ENCODE results near the gene FLNB. TPM values are rescaled to one million over a fixed set of nuclear protein-coding genes. Genes with fewer than 3 reads are reported as not detected.

The FLNB gene
- total RNA-seq, 4 donors from 2014 or later = 61.9 to 114 (median 89.9) TPM

- Histone ChIP-seq H3K4me3 (no peak overlapping the region), H3K27ac (replicated peaks in 1 of 4) (peak overlapping the region; percentile 69 to 82 (median 80)), H3K4me1 (peaks cover 45 to 72% (median 67%) of the 10 kb centered on the region in 4 donors), H3K27me3 (no peaks in the 10 kb centered on the region), H3K9me3 (no peaks in the 10 kb centered on the region), H3K36me3 (peaks cover 12 to 70% (median 50%) of the 10 kb centered on the region in 4 donors)
- TF ChIP-seq POLR2A (IDR thresholded peaks at IDR 0.05; ENCODE audit: low read depth) = no peak
- no peak for TF ChIP-seq CTCF (IDR thresholded peaks at IDR 0.05)
- peak in 1 of 2 donors; percentile 17 for TF ChIP-seq POLR2AphosphoS5 (IDR thresholded peaks at IDR 0.05)
- no peak for TF ChIP-seq EP300 (IDR thresholded peaks at IDR 0.05)
- 45% methylated on average over 15 of the region's 16 CpGs for WGBS
- no peak for DNase-seq (ENCODE audit: extremely low spot score)
- intact Hi-C loops (cut with DNase I) = loop anchor here (5.0 kb wide), 1 partner anchor 153 kb away; no protein-coding TSS in a partner anchor
Measured at GRCh38 chr3:58164906-58165821, 156.9 kb downstream of the FLNB start.

- DNase-seq (ENCODE audit: extremely low spot score) = no peak
- 84% methylated on average over 12 of the region's 16 CpGs for WGBS
- Histone ChIP-seq H3K4me1 (peaks cover 38 to 69% (median 53%) of the 10 kb centered on the region in 4 donors), H3K4me3 (no peak overlapping the region), H3K27ac (replicated peaks in 1 of 4) (peak overlapping the region; percentile 29 to 82 (median 73)), H3K27me3 (no peaks in the 10 kb centered on the region), H3K36me3 (peaks cover 15 to 81% (median 55%) of the 10 kb centered on the region in 4 donors), H3K9me3 (no peaks in the 10 kb centered on the region)
- TF ChIP-seq POLR2AphosphoS5 (IDR thresholded peaks at IDR 0.05) = peak in 1 of 2 donors; percentile 52
- no peak for TF ChIP-seq EP300 (IDR thresholded peaks at IDR 0.05)
- peak; percentile 76 to 96 (median 87) for TF ChIP-seq CTCF (IDR thresholded peaks at IDR 0.05)
- no peak for TF ChIP-seq POLR2A (IDR thresholded peaks at IDR 0.05; ENCODE audit: low read depth)
- intact Hi-C loops (cut with DNase I) = no loop called here
Measured at GRCh38 chr3:58167431-58168351, 159.5 kb downstream of the FLNB start.

- H3K36me3 ChIP-seq = peaks cover 15 to 73% (median 52%) of the 10 kb centered on the region in 4 donors
- TF ChIP-seq POLR2AphosphoS5 (IDR thresholded peaks at IDR 0.05) (no peak), POLR2A (IDR thresholded peaks at IDR 0.05; ENCODE audit: low read depth) (no peak), CTCF (IDR thresholded peaks at IDR 0.05) (no peak), EP300 (IDR thresholded peaks at IDR 0.05) (no peak)
- no peaks in the 10 kb centered on the region for H3K27me3 ChIP-seq
- WGBS = 76% methylated on average over 7 of the region's 7 CpGs
- H3K27ac ChIP-seq (replicated peaks in 1 of 4) = peak overlapping the region; percentile 29 to 82 (median 73)
- no peak overlapping the region for H3K4me3 ChIP-seq
- peaks cover 38 to 65% (median 49%) of the 10 kb centered on the region in 4 donors for H3K4me1 ChIP-seq
- no peak for DNase-seq (ENCODE audit: extremely low spot score)
- intact Hi-C loops (cut with DNase I) = no loop called here
- no peaks in the 10 kb centered on the region for H3K9me3 ChIP-seq
Measured at GRCh38 chr3:58168498-58168897, 160.3 kb downstream of the FLNB start.

GRCh38 chr3:58169371-58169770 is 161.1 kb downstream of the FLNB start:
- Histone ChIP-seq H3K4me3 (no peak overlapping the region), H3K36me3 (peaks cover 15 to 65% (median 48%) of the 10 kb centered on the region in 4 donors), H3K9me3 (no peaks in the 10 kb centered on the region), H3K27me3 (no peaks in the 10 kb centered on the region), H3K4me1 (peaks cover 37 to 65% (median 49%) of the 10 kb centered on the region in 4 donors), H3K27ac (replicated peaks in 1 of 4) (peak overlapping the region in 3 of 4 donors; percentile 39 to 82 (median 53))
- DNase-seq (ENCODE audit: extremely low spot score) = no peak
- TF ChIP-seq EP300 (IDR thresholded peaks at IDR 0.05) (no peak), POLR2AphosphoS5 (IDR thresholded peaks at IDR 0.05) (no peak), CTCF (IDR thresholded peaks at IDR 0.05) (no peak), POLR2A (IDR thresholded peaks at IDR 0.05; ENCODE audit: low read depth) (no peak)
- intact Hi-C loops (cut with DNase I) = no loop called here
- 85% methylated on average over 9 of the region's 9 CpGs for WGBS

Data from esophagus muscularis mucosa (tissue), 4 donors.